Natural killer cell treated with Interleukin-12 subunit alpha and Interleukin-12 subunit beta and Interleukin-15 and Interleukin-18, amount 100 ng/mL, for 72 hours (primary cell): ENCODE results near the gene EMX1. TPM values are rescaled to one million over a fixed set of nuclear protein-coding genes. Genes with fewer than 3 reads are reported as not detected.

Source experiments
- ATAC-seq, 2 donors: fragments of 150-1000 bp; cut with Tn5 transposase in 1 of 2; sonication (Bioruptor Pico), chemical (Tn5 transposase) in 1 of 2; 2 replicates each; pipeline ENCODE4 v1.10.0; 2021
- DNase-seq: peaks from one replicate; pipeline ENCODE4 v3.0.0; 2022; ENCODE audit warnings: low spot score
- H3K27ac Mint-ChIP-seq, 2 donors: 1 replicate in 1 of 2; 2 replicates in 1 of 2; pipeline ENCODE4 v1.8.0; 2022; ENCODE audit warnings: mixed read lengths in 2 of 2, mild to moderate bottlenecking in 1 of 2, moderate library complexity in 1 of 2
- H3K27me3 Mint-ChIP-seq, 2 donors: 1 replicate in 1 of 2; 2 replicates in 1 of 2; pipeline ENCODE4 v1.8.0; 2022; ENCODE audit warnings: mixed read lengths in 2 of 2
- H3K36me3 Mint-ChIP-seq: one replicate; pipeline ENCODE4 v1.8.0; 2022; ENCODE audit warnings: mixed read lengths
- H3K4me1 Mint-ChIP-seq, 2 donors: 1 replicate in 1 of 2; 2 replicates in 1 of 2; pipeline ENCODE4 v1.8.0; 2022; ENCODE audit warnings: low read depth in 2 of 2, mixed read lengths in 2 of 2, mild to moderate bottlenecking in 1 of 2
- H3K4me3 Mint-ChIP-seq: one replicate; pipeline ENCODE4 v1.8.0; 2022; ENCODE audit warnings: mixed read lengths
- H3K9me3 Mint-ChIP-seq: 2 replicates; pipeline ENCODE4 v1.8.0; 2022; ENCODE audit warnings: mixed read lengths
- total RNA-seq, 2 donors: library from RNA; stranded (reverse); gene quantifications; one replicate each; pipeline ENCODE4 v1.2.3, GENCODE V29; 2022

Gene EMX1
- total RNA-seq, 2 donors from 2014 or later: not detected

DNA sequence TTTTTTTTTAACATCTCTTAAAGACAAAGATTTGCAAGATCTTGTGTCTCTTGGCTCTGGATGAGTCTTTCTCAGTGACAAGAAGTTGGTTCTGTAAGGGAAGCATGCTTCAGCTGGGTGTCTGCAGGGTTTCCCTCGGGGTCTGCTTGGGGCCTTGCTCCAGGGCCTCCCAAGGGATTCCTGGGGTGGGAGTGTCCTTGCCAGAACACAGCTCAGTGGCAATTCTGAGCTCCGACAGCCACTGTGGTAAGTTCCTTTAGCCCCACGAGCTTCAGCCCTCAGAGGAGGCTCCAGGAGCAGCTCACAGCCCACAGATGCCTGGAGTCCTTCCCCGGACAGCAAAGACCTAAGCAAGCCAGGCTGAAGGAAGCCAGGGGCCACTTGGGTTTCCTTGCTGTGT, 52.4 kb downstream of the EMX1 start:
- Mint-ChIP-seq H3K4me1 (no peaks in the 10 kb centered on the region), H3K27me3 (no peaks in the 10 kb centered on the region), H3K27ac (no peak overlapping the region), H3K9me3 (no peaks in the 10 kb centered on the region), H3K4me3 (no peak overlapping the region), H3K36me3 (no peaks in the 10 kb centered on the region)
- DNase-seq (no peak), ATAC-seq (no peak)

GRCh38 chr2:72971036-72971435, 53.7 kb downstream of the EMX1 start:
- Mint-ChIP-seq H3K4me3 (no peak overlapping the region), H3K4me1 (no peaks in the 10 kb centered on the region), H3K36me3 (no peaks in the 10 kb centered on the region), H3K27ac (no peak overlapping the region), H3K9me3 (no peaks in the 10 kb centered on the region), H3K27me3 (no peaks in the 10 kb centered on the region)
- no peak for DNase-seq
- no peak for ATAC-seq

GRCh38 chr2:72972352-72973136, 55.2 kb downstream of the EMX1 start:
- Mint-ChIP-seq H3K27me3 (no peaks in the 10 kb centered on the region), H3K36me3 (no peaks in the 10 kb centered on the region), H3K4me3 (no peak overlapping the region), H3K9me3 (no peaks in the 10 kb centered on the region), H3K4me1 (no peaks in the 10 kb centered on the region), H3K27ac (no peak overlapping the region)
- no peak for DNase-seq
- ATAC-seq: no peak

- Mint-ChIP-seq H3K9me3 (no peaks in the 10 kb centered on the region), H3K27me3 (no peaks in the 10 kb centered on the region), H3K4me1 (no peaks in the 10 kb centered on the region), H3K27ac (no peak overlapping the region), H3K4me3 (no peak overlapping the region), H3K36me3 (no peaks in the 10 kb centered on the region)
- DNase-seq (no peak), ATAC-seq (no peak)
These were observed 55.8 kb downstream of the EMX1 start for GRCh38 chr2:72973137-72973535.

GRCh38 chr2:72973566-72974435, 56.5 kb downstream of the EMX1 start:
- no peaks in the 10 kb centered on the region for H3K27me3 Mint-ChIP-seq
- no peaks in the 10 kb centered on the region for H3K4me1 Mint-ChIP-seq
- H3K27ac Mint-ChIP-seq: no peak overlapping the region
- ATAC-seq (peak; percentile 69 to 79), DNase-seq (no peak)
- no peaks in the 10 kb centered on the region for H3K9me3 Mint-ChIP-seq
- H3K36me3 Mint-ChIP-seq: no peaks in the 10 kb centered on the region
- H3K4me3 Mint-ChIP-seq: no peak overlapping the region

DNA sequence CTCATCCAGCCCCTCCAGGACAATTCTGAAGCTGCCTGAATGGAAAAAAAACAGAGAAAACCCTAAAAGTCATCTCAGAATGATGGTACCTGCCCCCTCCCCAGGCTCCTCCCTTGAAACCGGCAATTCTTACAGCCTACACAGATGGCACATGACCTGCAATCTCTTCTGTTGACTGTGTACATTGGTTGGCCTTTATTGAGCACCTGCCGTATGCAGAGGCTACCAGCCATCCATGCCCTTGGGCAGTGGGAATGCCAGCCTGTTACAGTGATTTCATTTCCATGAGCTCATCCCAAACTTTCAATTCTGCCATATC, 57.1 kb downstream of the EMX1 start:
- ATAC-seq (no peak), DNase-seq (no peak)
- Mint-ChIP-seq H3K4me1 (no peaks in the 10 kb centered on the region), H3K9me3 (no peaks in the 10 kb centered on the region), H3K27me3 (no peaks in the 10 kb centered on the region), H3K4me3 (no peak overlapping the region), H3K36me3 (no peaks in the 10 kb centered on the region), H3K27ac (no peak overlapping the region)

- Mint-ChIP-seq H3K4me3 (no peak overlapping the region), H3K36me3 (no peaks in the 10 kb centered on the region), H3K4me1 (peaks cover 0 to 2% of the 10 kb centered on the region in 2 donors), H3K27me3 (no peaks in the 10 kb centered on the region), H3K27ac (no peak overlapping the region), H3K9me3 (no peaks in the 10 kb centered on the region)
- ATAC-seq (no peak), DNase-seq (no peak)
These were observed 57.7 kb downstream of the EMX1 start for GRCh38 chr2:72975017-72975416.

DNA sequence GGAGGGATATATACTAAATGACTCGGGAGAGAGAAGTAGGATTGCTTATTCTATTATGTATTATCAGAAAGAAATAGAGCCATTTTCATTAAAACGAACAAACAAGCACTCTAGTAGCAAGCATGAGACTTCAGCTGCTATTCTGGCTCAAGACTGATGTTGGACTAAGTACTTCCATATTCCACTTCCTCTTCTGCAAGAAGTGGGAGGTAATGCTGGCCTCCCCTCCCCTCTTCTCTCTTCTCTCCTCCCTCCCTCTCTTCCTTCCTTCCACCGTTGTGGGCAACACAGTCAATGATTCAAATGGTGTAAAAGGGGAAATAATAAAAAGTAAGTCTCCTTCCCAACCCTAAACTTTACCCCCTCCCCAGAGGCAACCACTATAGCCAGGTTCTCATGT, 62.6 kb downstream of the EMX1 start:
- Mint-ChIP-seq H3K27me3 (no peaks in the 10 kb centered on the region), H3K27ac (no peak overlapping the region), H3K4me1 (peaks cover 0 to 5% of the 10 kb centered on the region in 2 donors), H3K4me3 (no peak overlapping the region), H3K36me3 (no peaks in the 10 kb centered on the region), H3K9me3 (no peaks in the 10 kb centered on the region)
- ATAC-seq (no peak), DNase-seq (no peak)

DNA sequence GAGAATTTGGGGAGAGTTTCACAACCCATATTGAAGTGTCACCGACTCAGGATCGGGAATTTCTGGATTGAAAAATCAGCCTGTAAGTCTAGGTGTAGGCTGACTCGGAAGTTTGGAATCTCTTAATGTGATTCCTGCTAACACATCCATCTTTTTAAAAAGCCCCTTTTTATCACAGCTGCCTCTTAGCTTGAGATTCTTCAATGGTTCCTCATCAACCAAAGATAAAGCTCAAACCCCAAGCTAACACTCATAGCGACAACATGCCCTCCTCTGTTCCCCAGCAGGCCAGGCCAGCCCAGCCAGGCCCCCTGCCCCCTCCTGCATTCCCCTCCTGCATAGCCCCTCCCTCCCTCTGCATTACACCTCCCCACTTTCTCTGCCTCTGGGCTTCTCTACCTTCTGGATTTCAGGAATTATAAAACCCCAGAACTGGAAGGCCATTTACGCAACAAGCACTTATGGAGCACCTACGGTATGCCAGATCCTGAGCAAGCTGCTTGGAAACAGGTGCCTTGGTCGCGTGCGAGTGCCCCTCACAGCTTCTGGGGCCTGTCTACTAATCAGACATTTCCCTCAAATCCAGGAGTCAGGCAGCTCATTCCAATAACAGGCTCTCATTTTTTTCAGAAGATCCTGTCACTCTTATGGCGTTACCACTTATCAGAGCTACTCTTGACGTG, 63.4 kb downstream of the EMX1 start:
- H3K27ac Mint-ChIP-seq: no peak overlapping the region
- H3K4me1 Mint-ChIP-seq: peaks cover 0 to 5% of the 10 kb centered on the region in 2 donors
- no peaks in the 10 kb centered on the region for H3K36me3 Mint-ChIP-seq
- H3K4me3 Mint-ChIP-seq: no peak overlapping the region
- DNase-seq: no peak
- H3K27me3 Mint-ChIP-seq: no peaks in the 10 kb centered on the region
- H3K9me3 Mint-ChIP-seq: no peaks in the 10 kb centered on the region
- ATAC-seq: no peak

DNA sequence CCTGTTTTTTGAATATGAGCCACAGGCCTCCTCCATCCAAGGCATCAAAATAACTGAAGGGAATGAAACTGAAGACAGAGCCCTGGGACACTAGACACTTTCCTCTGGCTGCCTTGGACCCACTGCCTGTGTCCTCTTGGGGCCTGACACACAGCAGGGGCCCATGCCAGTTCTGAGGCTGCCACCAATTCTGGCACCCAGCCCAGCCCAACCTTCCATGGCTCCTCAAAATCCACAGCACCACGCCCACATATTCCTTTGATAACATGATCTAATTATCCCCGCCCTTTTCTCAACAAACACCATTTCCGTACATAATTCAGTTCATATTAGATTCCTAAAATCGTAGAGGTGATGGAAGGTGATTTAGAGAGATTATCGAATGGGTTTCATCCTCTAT, 64.2 kb downstream of the EMX1 start:
- Mint-ChIP-seq H3K4me1 (peaks cover 0 to 5% of the 10 kb centered on the region in 2 donors), H3K9me3 (no peaks in the 10 kb centered on the region), H3K4me3 (no peak overlapping the region), H3K27me3 (no peaks in the 10 kb centered on the region), H3K27ac (no peak overlapping the region), H3K36me3 (no peaks in the 10 kb centered on the region)
- ATAC-seq: no peak
- no peak for DNase-seq

DNA sequence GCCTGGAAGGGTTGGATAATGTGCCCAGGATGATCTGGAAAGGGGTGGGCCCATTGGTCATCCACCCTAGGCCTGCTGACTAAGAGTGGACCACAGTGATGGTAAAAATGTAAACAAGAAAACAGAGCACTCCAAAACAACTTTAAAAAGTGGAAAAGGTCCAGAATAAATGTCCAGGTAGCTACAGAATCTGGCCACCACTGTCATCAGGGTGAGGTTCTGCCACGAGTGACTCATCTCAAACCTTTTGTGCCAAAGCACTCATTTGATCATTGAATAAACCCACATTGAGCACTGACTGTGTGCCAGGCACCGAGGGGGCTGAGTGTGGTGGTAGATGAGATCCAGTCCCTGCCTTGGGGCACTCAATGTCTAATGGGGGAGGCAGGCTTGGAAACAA, 64.9 kb downstream of the EMX1 start:
- ATAC-seq (no peak), DNase-seq (no peak)
- no peaks in the 10 kb centered on the region for H3K36me3 Mint-ChIP-seq
- no peak overlapping the region for H3K27ac Mint-ChIP-seq
- H3K9me3 Mint-ChIP-seq: no peaks in the 10 kb centered on the region
- no peak overlapping the region for H3K4me3 Mint-ChIP-seq
- peaks cover 0 to 5% of the 10 kb centered on the region in 2 donors for H3K4me1 Mint-ChIP-seq
- no peaks in the 10 kb centered on the region for H3K27me3 Mint-ChIP-seq

- Mint-ChIP-seq H3K27ac (no peak overlapping the region), H3K36me3 (no peaks in the 10 kb centered on the region), H3K4me3 (no peak overlapping the region), H3K9me3 (no peaks in the 10 kb centered on the region), H3K4me1 (peaks cover 0 to 5% of the 10 kb centered on the region in 2 donors), H3K27me3 (no peaks in the 10 kb centered on the region)
- peak; percentile 14 to 17 for ATAC-seq
- DNase-seq: no peak
These were observed 65.6 kb downstream of the EMX1 start for GRCh38 chr2:72982781-72983499.

- no peak overlapping the region for H3K4me3 Mint-ChIP-seq
- no peaks in the 10 kb centered on the region for H3K27me3 Mint-ChIP-seq
- ATAC-seq (no peak), DNase-seq (no peak)
- no peaks in the 10 kb centered on the region for H3K9me3 Mint-ChIP-seq
- no peak overlapping the region for H3K27ac Mint-ChIP-seq
- peaks cover 0 to 5% of the 10 kb centered on the region in 2 donors for H3K4me1 Mint-ChIP-seq
- no peaks in the 10 kb centered on the region for H3K36me3 Mint-ChIP-seq
These were observed 66.3 kb downstream of the EMX1 start for GRCh38 chr2:72983500-72984161.
